GM19395 (cell line): ENCODE data around the gene PKP4.
"Not testable (repeated sequence)": the region's sequence is repeated elsewhere in the genome, so short reads cannot be mapped to it uniquely, and the experiment has no call there.

Experiments
- ATAC-seq: cut with Tn5 transposase; IDR thresholded peaks from one replicate; pipeline ENCODE4 v1.9.1; 2021; ENCODE audit warnings: mild to moderate bottlenecking, moderate library complexity; ENCODE audit not compliant: unreplicated experiment

PKP4 gene, protein sequence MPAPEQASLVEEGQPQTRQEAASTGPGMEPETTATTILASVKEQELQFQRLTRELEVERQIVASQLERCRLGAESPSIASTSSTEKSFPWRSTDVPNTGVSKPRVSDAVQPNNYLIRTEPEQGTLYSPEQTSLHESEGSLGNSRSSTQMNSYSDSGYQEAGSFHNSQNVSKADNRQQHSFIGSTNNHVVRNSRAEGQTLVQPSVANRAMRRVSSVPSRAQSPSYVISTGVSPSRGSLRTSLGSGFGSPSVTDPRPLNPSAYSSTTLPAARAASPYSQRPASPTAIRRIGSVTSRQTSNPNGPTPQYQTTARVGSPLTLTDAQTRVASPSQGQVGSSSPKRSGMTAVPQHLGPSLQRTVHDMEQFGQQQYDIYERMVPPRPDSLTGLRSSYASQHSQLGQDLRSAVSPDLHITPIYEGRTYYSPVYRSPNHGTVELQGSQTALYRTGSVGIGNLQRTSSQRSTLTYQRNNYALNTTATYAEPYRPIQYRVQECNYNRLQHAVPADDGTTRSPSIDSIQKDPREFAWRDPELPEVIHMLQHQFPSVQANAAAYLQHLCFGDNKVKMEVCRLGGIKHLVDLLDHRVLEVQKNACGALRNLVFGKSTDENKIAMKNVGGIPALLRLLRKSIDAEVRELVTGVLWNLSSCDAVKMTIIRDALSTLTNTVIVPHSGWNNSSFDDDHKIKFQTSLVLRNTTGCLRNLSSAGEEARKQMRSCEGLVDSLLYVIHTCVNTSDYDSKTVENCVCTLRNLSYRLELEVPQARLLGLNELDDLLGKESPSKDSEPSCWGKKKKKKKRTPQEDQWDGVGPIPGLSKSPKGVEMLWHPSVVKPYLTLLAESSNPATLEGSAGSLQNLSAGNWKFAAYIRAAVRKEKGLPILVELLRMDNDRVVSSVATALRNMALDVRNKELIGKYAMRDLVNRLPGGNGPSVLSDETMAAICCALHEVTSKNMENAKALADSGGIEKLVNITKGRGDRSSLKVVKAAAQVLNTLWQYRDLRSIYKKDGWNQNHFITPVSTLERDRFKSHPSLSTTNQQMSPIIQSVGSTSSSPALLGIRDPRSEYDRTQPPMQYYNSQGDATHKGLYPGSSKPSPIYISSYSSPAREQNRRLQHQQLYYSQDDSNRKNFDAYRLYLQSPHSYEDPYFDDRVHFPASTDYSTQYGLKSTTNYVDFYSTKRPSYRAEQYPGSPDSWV

DNA sequence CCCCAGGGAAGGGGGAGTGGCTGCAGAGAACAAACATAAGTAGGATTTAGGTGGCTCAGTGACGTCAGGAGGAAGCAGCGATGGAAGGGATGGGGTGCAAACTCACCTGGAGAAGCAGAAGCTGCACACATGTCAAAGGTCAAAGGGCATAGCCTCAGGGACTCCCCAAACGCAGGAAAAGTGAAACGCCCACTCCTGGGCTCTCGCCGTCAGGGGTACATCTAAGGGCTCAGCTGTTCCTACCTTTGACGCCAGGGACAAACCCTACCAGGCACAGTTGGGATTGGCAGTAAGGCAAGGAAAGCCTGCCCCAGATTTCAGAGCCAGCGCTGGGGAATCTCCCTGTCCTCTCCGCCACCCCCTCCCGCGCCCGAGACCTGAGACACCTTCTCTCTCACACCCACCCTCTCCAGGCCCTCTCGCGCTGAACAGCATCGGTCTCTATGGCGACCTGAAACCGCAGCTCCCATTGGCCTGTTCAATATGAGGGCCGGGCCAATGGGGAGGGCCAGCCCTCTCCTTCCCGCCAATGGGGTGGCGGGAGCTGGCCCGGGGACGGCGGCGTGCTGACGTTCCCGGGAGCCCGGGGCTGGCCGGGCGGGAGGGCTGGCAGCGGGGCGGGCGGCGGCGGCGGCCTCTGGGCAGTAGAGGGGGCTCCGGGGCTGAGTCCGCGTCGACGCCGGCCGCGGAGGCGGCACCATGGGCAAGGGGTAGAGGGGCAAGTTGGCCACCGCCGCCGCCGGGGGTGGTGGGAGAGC lies at the start of gene PKP4, which contains the start of gene CCDC148:
PKP4 (plus strand) TSS at position 644 of the 758 bp plus-strand sequence. CDS start 76,233 bp downstream, outside the sequence.
CCDC148 (minus strand) TSS at position 445 of the 758 bp plus-strand sequence; CDS start at position 131, 314 bp downstream.
- ATAC-seq = peak; percentile 89

DNA sequence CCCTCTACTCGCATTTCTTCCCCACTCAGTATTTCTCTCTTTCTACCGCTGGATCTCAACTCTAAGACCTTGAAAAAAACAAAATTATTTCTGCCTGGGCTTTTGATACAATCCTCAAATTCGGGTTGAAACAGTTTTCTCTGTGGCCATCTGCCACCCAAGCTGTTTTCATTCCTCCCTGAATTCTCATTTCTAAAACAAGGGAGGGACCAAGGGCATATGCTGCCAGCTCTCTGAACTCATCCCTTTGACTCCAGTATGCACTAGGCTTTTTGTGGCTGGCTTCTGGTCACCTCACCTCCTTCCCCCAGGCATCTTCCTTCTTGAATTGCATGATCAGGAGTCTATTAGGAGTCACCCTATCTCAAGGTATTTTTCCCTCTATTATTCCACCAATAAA lies 49.7 kb upstream of the PKP4 start:
- ATAC-seq = no peak

DNA sequence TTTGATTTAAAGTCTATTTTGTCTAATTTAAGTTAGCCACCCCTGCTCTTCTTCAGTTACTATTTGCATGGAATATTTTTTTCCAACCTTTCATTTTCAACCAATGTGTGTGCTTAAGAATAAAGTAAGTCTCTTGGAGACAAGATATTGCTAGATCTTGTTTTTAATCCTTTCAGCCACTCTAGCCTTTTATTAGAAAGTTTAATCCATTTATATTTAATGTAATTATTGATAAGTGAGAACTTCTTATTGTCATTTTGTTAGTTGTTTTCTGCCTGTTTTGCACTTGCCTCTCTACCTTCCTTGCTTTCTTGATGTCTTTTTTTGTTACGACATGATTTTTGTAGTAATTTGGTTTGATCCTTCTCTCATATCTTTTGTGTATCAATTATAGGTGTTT lies 46.6 kb upstream of the PKP4 start:
- ATAC-seq = no peak

DNA sequence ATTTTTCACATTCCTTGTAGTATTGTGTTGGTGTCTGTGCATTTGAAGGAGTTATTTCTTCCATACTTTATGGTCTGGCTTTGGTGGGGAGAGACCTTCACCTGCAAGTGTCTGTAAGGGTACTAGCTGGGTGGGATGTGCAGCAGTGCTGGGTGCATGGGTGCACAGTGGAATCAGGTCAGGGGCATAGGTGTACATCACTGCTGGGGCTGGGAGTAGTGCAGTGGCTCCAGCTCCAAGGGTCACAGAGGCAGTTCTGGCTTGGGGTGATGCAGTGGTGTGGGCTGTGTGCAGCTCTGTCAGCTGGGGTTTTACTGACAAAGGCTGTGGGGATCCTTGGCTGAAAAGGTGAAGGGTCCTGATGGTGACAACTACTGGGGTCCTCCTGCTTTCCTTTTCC lies 45.0 kb upstream of the PKP4 start:
- no peak for ATAC-seq

DNA sequence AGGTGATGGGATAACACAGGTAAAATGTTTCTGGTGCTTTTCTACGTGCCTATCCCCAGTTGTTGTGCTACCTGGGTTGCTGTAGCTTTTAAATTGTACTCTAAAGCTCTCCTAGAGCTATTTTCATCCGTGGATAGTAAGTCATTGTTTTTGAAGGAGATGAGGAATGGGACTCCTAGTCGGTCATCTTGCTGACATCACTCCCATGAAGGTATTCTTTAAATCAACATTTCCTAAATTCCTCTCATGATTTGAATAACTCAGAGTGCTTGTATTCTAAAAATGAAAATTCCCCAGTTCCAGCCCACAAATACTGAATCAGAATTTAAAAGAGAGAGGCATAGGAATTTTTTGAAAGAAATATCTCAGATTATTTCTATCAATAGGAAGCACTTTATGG lies 44.5 kb upstream of the PKP4 start:
- ATAC-seq = no peak

DNA sequence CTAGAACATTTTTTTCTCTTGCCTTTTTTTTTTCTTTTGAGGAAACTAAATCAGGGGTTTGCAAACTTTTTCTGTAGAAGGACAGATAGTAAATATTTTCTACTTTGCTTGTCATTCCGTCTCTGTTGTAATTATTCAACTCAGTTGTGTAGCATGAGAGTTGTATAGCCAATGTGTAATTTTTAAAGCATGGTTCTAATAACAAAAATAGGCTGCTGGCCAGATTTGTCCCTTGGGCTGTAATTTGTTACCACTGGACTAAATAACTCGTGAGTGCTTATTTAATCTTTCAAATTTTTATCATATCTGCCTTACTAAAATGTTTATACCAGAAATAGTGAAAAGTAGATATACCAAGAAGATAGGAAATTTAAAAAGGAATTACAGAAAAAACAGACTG lies 43.2 kb upstream of the PKP4 start:
- no peak for ATAC-seq

DNA sequence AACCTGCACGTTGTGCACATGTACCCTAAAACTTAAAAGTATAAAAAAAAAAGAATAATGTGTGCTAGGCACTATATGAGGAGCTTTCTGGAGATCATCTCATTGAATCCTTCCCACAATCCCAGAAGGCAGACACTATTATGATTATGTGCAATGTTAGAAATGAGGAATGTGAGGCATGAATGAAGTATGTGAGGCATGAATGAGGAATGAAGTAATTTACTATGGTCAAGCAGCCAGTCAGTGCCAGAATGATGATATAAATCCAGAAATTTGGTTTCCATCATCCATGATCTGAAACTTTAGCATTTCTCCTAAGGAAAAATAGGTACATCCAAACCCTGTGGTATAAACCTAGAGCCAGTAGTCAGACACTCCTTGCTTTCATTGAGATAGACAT lies 42.2 kb upstream of the PKP4 start:
- ATAC-seq = no peak

DNA sequence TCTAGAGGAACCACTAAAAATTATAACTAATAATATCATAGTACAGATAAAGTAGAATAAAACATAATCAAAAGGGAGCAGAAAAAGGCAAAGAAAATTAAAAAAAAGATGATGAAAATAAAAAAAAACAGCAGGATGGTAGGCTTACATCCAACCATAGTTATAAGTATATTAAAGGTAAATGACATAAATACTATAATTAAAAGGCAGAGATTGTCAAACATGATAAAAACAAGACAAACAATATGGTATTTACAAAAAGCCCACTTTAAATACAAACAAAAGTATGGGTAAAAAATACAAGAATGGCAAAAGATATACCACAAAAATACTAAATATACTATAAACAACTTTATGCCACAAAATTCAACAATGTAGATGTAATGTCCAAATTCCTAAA lies 24.6 kb upstream of the PKP4 start:
- ATAC-seq = no peak

DNA sequence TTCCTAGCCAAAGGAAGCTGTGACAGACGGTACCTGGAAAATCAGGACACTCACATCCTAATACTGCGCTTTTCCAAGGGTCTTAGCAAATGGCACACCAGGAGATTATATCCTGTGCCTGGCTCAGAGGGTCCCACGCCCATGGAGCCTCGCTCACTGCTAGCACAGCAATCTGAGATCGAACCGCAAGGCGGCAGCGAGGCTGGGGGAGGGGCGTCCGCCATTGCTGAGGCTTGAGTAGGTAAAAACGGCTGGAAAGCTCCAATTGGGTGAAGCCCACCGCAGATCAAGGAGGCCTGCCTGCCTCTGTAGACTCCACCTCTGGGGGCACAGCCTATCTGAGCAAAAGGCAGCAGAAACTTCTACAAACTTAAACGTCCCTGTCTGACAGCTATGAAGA lies 23.0 kb upstream of the PKP4 start:
- not testable (repeated sequence) for ATAC-seq

DNA sequence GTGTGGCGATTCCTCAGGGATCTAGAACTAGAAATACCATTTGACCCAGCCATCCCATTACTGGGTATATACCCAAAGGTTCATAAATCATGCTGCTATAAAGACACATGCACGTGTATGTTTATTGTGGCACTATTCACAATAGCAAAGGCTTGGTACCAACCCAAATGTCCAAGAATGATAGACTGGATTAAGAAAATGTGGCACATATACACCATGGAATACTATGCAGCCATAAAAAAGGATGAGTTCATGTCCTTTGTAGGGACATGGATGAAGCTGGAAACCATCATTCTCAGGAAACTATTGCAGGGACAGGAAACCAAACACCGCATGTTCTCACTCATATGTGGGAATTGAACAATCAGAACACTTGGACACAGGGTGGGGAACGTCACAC lies 17.7 kb upstream of the PKP4 start:
- not testable (repeated sequence) for ATAC-seq

DNA sequence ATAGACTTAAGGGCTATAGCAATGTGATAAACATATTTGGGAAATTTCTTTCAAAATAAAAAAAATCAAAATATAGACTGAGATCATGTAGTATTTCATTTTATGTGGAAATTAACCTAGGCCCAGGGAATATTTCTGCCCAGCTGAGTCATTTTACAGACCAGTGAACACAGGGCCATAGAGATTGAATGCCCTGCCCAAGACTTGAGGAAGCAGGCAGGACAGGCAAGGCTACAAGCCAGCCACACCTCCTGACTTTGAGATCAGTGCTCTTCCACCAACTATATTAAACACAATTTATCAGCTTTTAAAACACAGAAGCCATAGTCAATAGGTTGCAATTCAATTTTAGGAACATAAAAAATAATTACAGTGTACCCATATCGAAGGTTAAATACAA lies 13.1 kb upstream of the PKP4 start:
- ATAC-seq = no peak

DNA sequence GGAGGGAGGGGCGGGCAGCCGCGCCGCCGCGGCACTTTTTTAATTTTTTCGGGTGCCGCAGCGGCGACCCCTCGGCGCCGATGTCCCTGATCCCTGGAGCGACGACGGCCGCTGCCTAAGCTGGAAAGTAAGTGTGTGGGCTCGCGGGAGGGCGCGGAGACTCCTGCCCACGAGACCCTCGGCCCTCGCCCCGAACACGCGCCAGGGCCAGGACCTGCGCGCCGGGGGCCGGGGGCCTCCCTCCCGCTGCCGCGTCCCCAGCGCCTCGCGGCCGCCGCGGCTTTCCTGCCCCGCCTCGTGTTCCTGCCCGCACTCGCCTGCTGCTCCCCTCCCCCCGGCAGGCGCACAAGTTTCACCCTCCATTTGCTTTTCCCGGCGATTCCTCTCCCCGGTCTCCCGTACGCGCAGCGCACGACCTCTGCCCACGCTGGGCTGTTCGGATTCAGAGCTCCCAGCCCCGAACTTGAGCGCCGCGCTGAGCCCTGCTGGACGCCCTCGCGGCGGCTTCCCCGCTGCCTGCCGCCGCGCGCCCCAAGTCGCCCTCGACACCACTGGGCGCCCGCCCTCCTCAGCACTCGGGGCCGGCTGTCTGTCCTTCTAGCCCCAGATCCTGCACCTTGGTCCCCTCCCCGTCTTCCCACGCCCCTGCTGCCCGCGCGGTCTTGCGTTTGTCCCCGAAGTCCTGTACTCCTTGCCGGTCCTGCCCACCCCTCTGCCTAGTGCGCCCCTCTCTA lies 507 bp downstream of the PKP4 start:
- ATAC-seq = peak; percentile 46

DNA sequence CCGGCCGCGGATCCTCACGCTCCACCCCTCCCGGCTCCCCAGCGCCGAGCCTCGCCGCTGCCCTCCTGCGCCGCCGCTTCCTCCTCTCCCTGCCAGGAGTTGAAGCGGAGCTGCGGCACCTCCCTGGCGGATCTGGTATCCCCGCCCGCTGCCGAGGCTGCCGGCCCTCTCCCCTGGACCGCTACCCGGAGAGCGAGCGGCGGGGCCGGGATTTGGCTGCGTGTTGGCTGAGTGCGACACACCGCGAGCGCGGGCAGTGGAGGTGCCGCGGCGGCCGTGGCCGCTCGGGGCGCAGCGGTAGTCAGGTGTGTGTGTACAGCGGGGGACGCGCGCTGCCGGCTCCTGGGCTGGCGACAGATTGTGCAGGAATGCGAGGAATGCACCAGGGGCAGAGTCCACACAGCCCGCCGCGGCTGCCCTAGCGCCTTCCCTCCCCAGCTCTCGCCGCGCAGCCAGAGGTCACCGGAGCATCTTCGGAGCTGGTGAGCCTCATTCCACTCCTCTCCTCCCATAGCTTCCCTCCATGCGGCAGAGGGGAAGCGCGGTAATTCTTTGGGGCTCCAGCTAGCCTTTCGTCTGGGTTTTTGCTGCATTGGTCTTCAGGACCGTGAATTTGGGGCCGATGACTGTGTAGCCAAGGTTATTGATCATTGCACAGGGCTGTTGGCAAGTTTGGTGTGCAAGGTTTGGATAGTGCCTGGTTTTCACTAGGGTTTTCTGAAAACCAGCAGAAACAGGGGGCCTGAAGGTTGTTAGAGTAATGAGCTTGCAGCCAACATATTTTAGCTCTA lies 1.3 kb downstream of the PKP4 start:
- ATAC-seq = peak; percentile 61

DNA sequence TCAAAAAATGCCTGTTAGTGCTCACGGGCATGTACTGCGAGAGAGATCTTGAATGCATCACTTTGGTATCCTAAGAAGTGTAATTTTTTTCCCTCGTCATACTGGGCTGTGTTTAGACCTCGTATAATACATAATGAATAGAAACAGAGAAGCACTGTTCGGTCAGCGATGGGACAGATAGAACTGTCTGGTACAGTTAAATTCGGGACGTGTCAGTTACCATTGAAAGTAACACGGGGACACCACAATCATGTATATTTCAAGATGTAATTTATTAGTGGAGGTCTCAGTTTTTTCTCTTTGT lies 1.8 kb downstream of the PKP4 start:
- ATAC-seq = no peak

DNA sequence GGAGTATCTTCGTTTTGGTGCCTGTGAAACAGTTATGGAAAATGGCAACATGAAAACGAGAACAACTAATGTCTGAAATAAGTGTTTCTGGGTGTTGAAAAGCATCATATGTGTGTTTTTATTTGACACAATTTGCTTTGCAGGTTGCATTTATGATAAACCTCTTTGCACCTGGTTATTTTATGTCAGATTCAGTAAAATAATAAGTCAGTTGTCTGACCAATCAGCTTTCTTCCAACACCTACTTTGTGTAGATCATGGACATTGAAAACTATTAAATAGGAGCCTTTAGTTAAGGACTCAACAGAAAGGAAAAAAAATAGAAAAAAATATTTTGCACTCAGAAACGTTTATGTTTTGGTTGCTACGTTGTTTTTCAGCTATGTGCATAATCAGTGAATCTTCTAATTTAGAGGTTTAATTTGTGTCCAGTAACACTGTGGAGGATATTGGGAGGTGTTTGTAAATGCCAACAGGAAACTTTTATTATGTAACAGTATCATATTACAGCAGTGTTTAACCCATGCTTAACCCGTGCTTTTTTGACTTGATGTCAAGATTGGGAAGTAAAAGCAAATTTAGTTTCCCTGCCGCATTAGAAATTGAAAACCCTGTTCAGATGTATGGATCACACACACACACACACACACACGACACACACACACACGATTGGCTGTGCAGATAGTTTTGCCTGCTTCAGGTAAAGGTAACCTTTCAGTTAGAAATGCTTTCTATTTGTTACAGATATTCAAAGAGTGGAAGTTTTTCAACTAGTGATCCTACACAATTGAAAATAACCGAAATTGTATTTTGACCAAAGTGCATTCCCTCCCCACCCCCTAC lies 2.6 kb downstream of the PKP4 start:
- ATAC-seq = no peak

DNA sequence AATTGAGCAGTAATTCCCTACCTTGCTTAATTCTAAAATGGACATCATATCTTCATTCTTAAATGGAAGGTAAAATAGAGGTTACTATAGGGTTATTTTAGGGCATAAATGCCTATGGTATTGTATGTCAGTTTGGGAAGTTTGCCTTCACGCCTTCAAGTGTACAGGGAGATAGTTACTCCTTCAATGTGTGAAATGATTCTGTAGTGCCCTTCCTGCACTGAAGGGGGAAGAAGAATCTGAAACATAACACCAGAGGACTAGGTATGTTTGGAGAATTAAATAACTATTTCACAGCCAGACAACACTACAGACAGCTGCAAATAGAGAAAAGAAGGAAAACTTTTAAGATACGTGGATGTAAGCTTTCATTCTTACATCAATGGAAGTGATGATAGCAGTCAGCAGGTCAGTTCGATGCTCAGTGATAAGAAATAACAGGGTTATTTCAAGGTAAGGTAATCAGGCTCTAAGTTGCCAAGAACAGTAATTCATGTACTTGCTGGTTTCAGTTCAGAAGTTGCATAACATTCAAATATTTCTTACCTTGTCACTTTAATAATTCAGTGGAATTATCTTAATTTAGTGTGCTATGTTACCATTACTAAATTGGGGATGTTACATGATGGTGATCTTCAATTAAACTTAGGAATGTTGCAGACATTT lies 4.0 kb downstream of the PKP4 start:
- ATAC-seq = no peak

DNA sequence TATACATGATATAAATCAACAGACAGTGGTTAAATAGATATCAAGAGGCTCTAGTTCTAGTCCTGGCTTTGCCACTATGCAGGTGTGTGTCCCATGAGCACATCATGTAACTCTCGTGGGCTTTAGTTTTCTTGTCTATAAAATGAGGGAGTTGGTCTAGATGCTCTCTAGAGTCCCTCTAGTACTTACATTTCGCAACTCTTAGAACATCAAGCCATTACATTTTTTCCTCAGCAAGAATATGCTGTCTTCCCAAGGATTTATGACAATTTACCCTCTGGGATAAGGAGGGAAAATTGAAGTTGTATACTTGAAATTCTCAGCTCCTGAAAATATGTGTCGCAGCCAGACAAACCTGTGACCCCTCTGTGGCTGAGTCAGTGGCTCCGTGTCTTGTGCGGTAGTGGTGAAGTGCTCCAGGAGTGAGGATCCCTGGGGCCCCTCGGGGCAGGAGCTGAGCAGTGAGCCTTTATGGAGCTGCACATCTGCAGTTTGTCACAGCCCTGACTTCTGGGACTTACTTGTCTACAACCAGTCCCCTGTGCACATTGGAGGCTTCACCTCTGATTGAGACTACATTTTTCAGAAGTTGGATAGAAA lies 6.8 kb downstream of the PKP4 start:
- ATAC-seq = no peak
